ENCODE measurements around the gene TAF11L4.
"Not testable (repeated sequence)": the region's sequence is repeated elsewhere in the genome, so short reads cannot be mapped to it uniquely, and the experiment has no call there.

Gene TAF11L4

GRCh38 chr5:17492770-17493169 is 28.8 kb upstream of the TAF11L4 start:
- DNase-seq (ENCODE audit: low spot score) = no peak
- TF ChIP-seq CTCF (IDR thresholded peaks at IDR 0.05; ENCODE audit: extremely low read depth, missing control alignments) = no peak

- no peak for TF ChIP-seq CTCF (IDR thresholded peaks at IDR 0.05; ENCODE audit: extremely low read depth, missing control alignments)
- DNase-seq (ENCODE audit: low spot score) = no peak
Measured at GRCh38 chr5:17497446-17497845, 24.2 kb upstream of the TAF11L4 start.

- DNase-seq (ENCODE audit: low spot score) = not testable (repeated sequence)
Measured at GRCh38 chr5:17497931-17498330, 23.7 kb upstream of the TAF11L4 start, which contains the start of gene TAF11L2. Gene TAF11L2, plus strand, starts transcription at chr5:17498231.

GRCh38 chr5:17511775-17512325 is 9.8 kb upstream of the TAF11L4 start:
- DNase-seq (ENCODE audit: low spot score) = no peak
- no peak for TF ChIP-seq CTCF (IDR thresholded peaks at IDR 0.05; ENCODE audit: extremely low read depth, missing control alignments)

- not testable (repeated sequence) for DNase-seq (ENCODE audit: low spot score)
Measured at GRCh38 chr5:17517526-17517925, 4.1 kb upstream of the TAF11L4 start.

GRCh38 chr5:17518067-17518466 is 3.5 kb upstream of the TAF11L4 start, which contains the start of gene TAF11L3:
Gene TAF11L3, plus strand, starts transcription at chr5:17518367.
- not testable (repeated sequence) for DNase-seq (ENCODE audit: low spot score)

GRCh38 chr5:17519508-17519907 is 2.1 kb upstream of the TAF11L4 start:
- not testable (repeated sequence) for DNase-seq (ENCODE audit: low spot score)

- DNase-seq (ENCODE audit: low spot score) = not testable (repeated sequence)
Measured at GRCh38 chr5:17524935-17525334, 3.3 kb downstream of the TAF11L4 start, which contains the start of gene TAF11L5. Gene TAF11L5, plus strand, starts transcription at chr5:17525235.

GRCh38 chr5:17526504-17526903 is 4.9 kb downstream of the TAF11L4 start:
- DNase-seq (ENCODE audit: low spot score) = not testable (repeated sequence)

- DNase-seq (ENCODE audit: low spot score) = not testable (repeated sequence)
Measured at GRCh38 chr5:17528369-17528768, 6.8 kb downstream of the TAF11L4 start, which contains the start of gene TAF11L6. Gene TAF11L6, plus strand, starts transcription at chr5:17528669.

Data from GM20000 (cell line).